Neural progenitor cell (in vitro differentiated cells): ENCODE measurements around the gene MORN1.

ENCODE experiments used
- EZH2 ChIP-seq: fragments of 200-600 bp; sonication (generic); IDR thresholded peaks from 2 replicates; pipeline ENCODE4 v1.6.1; 2017; ENCODE audit warnings: antibody characterized with exemption, mild to moderate bottlenecking, moderate library complexity
- TF ChIP-seq, protein P1 (sequence below): fragments of 200-600 bp; sonication (generic); IDR thresholded peaks from 2 replicates; pipeline ENCODE4 v1.5.1; 2017; ENCODE audit warnings: antibody characterized with exemption, mild to moderate bottlenecking

- TF ChIP-seq, protein P1, sequence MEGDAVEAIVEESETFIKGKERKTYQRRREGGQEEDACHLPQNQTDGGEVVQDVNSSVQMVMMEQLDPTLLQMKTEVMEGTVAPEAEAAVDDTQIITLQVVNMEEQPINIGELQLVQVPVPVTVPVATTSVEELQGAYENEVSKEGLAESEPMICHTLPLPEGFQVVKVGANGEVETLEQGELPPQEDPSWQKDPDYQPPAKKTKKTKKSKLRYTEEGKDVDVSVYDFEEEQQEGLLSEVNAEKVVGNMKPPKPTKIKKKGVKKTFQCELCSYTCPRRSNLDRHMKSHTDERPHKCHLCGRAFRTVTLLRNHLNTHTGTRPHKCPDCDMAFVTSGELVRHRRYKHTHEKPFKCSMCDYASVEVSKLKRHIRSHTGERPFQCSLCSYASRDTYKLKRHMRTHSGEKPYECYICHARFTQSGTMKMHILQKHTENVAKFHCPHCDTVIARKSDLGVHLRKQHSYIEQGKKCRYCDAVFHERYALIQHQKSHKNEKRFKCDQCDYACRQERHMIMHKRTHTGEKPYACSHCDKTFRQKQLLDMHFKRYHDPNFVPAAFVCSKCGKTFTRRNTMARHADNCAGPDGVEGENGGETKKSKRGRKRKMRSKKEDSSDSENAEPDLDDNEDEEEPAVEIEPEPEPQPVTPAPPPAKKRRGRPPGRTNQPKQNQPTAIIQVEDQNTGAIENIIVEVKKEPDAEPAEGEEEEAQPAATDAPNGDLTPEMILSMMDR: no peak
- no peak for TF ChIP-seq EZH2
Observed at GRCh38 chr1:2398871-2399270, 7.5 kb upstream of the MORN1 start.
